SK-N-MC (cell line): Measurements from ENCODE around the gene ARIH1.

Experiments
- EZH2 ChIP-seq: fragments of 200-600 bp; sonication (generic); IDR thresholded peaks from one replicate; pipeline ENCODE4 v1.6.1; 2017; ENCODE audit warnings: antibody characterized with exemption
- POLR2AphosphoS5 ChIP-seq: IDR thresholded peaks from 2 replicates; pipeline ENCODE4 v1.6.1; 2012; ENCODE audit warnings: mild to moderate bottlenecking, low read depth, low read length, borderline replicate concordance

GRCh38 chr15:72511536-72511935, 37.4 kb downstream of the ARIH1 start:
- TF ChIP-seq POLR2AphosphoS5, result no peak
- no peak for TF ChIP-seq EZH2
